ENCODE data around the gene MAPKAP1. TPM values are rescaled to one million over a fixed set of nuclear protein-coding genes. Genes with fewer than 3 reads are reported as not detected.

The MAPKAP1 gene
- polyA plus RNA-seq, 1 donor (not counting 4 experiments of a cell fraction or from before 2014, with no cell fraction given) = 129 TPM

GRCh38 chr9:125421166-125421565 is 285.8 kb downstream of the MAPKAP1 start:
- Histone ChIP-seq H4K20me1 (ENCODE audit: control insufficient read depth, extremely low read depth, insufficient read depth, low read length) (no peaks in the 10 kb centered on the region), H3K27me3 (ENCODE audit: control insufficient read depth, extremely low read depth, insufficient read depth, low read length) (no peaks in the 10 kb centered on the region), H3K9ac (ENCODE audit: control insufficient read depth, extremely low read depth, insufficient read depth, low read length) (no peak overlapping the region), H3K4me3 (ENCODE audit: control insufficient read depth in 2 of 3, extremely low read depth in 1 of 3, insufficient read depth in 2 of 3, low read depth in 1 of 3, low read length in 3 of 3) (no peak overlapping the region), H3K4me1 (ENCODE audit: control insufficient read depth, extremely low read depth, insufficient read depth, low read length) (no peaks in the 10 kb centered on the region), H3K4me2 (ENCODE audit: control insufficient read depth, extremely low read depth, insufficient read depth, low read depth, low read length) (no peak overlapping the region), H2AFZ (ENCODE audit: control insufficient read depth, low read length) (no peak overlapping the region), H3K36me3 (ENCODE audit: control insufficient read depth in 2 of 2, extremely low read depth in 1 of 2, insufficient read depth in 2 of 2, low read length in 2 of 2) (no peaks in the 10 kb centered on the region), H3K9me3 (ENCODE audit: control insufficient read depth, low read depth, low read length) (no peaks in the 10 kb centered on the region), H3K79me2 (ENCODE audit: control insufficient read depth, insufficient read depth, low read length) (no peaks in the 10 kb centered on the region), H3K9me1 (ENCODE audit: control insufficient read depth, extremely low read depth, insufficient read depth, low read length) (no peaks in the 10 kb centered on the region), H3K27ac (ENCODE audit: control insufficient read depth, insufficient read depth, low read length) (no peak overlapping the region)
- DNase-seq (ENCODE audit: low read depth, low spot score) = no peak
- FAIRE-seq = no peak
- dilution Hi-C loops (cut with MboI; ENCODE audit: extremely low pct_ligation_motif_present, low sequenced_read_pairs) = no loop called here
- no peak for TF ChIP-seq CTCF (optimal IDR thresholded peaks at IDR 0.05 in 1 of 3, IDR thresholded peaks at IDR 0.05 in 1 of 3, conservative IDR thresholded peaks at IDR 0.05 in 1 of 3; ENCODE audit: extremely low read depth in 1 of 3, insufficient read depth in 2 of 3, low read length in 3 of 3)
- no peak for TF ChIP-seq EZH2 (IDR thresholded peaks at IDR 0.05; ENCODE audit: low read length)

- Histone ChIP-seq H3K9me3 (ENCODE audit: control insufficient read depth, low read depth, low read length) (no peaks in the 10 kb centered on the region), H3K27ac (ENCODE audit: control insufficient read depth, insufficient read depth, low read length) (no peak overlapping the region), H2AFZ (ENCODE audit: control insufficient read depth, low read length) (no peak overlapping the region), H3K36me3 (ENCODE audit: control insufficient read depth in 2 of 2, extremely low read depth in 1 of 2, insufficient read depth in 2 of 2, low read length in 2 of 2) (no peaks in the 10 kb centered on the region), H3K9me1 (ENCODE audit: control insufficient read depth, extremely low read depth, insufficient read depth, low read length) (no peaks in the 10 kb centered on the region), H3K27me3 (ENCODE audit: control insufficient read depth, extremely low read depth, insufficient read depth, low read length) (no peaks in the 10 kb centered on the region), H3K4me2 (ENCODE audit: control insufficient read depth, extremely low read depth, insufficient read depth, low read depth, low read length) (no peak overlapping the region), H3K4me1 (ENCODE audit: control insufficient read depth, extremely low read depth, insufficient read depth, low read length) (no peaks in the 10 kb centered on the region), H3K9ac (ENCODE audit: control insufficient read depth, extremely low read depth, insufficient read depth, low read length) (no peak overlapping the region), H3K79me2 (ENCODE audit: control insufficient read depth, insufficient read depth, low read length) (no peaks in the 10 kb centered on the region), H4K20me1 (ENCODE audit: control insufficient read depth, extremely low read depth, insufficient read depth, low read length) (no peaks in the 10 kb centered on the region), H3K4me3 (ENCODE audit: control insufficient read depth in 2 of 3, extremely low read depth in 1 of 3, insufficient read depth in 2 of 3, low read depth in 1 of 3, low read length in 3 of 3) (no peak overlapping the region)
- DNase-seq (ENCODE audit: low read depth, low spot score) = no peak
- no peak for FAIRE-seq
- TF ChIP-seq EZH2 (IDR thresholded peaks at IDR 0.05; ENCODE audit: low read length) (no peak), CTCF (optimal IDR thresholded peaks at IDR 0.05 in 1 of 3, IDR thresholded peaks at IDR 0.05 in 1 of 3, conservative IDR thresholded peaks at IDR 0.05 in 1 of 3; ENCODE audit: extremely low read depth in 1 of 3, insufficient read depth in 2 of 3, low read length in 3 of 3) (no peak)
- dilution Hi-C loops (cut with MboI; ENCODE audit: extremely low pct_ligation_motif_present, low sequenced_read_pairs) = no loop called here
These were observed 288.6 kb downstream of the MAPKAP1 start for GRCh38 chr9:125418404-125418803.

All from keratinocyte (primary cell).